K562 (cell line): Measurements from ENCODE around the gene HNF4A. TPM values are rescaled to one million over a fixed set of nuclear protein-coding genes. Genes with fewer than 3 reads are reported as not detected.

ENCODE experiments used
- ATAC-seq: fragments of 200-7000 bp; cut with Tn5 transposase; 3 replicates; pipeline ENCODE4 v1.9.1; 2020; ENCODE audit warnings: moderate library complexity
- BruUV-seq: library from RNA; stranded (reverse); fragments of 400-500 nt; replicated peaks from 2 replicates; lab custom pipeline; 2021; lab: Mats Ljungman, UMichigan
- CTCF ChIA-PET: fragments of 300-600 bp; formaldehyde crosslinking; extraction: SDS; loops from one replicate; lab custom pipeline; 2021; ENCODE audit warnings: low intra/inter-chr PET ratio; lab: Yijun Ruan, JAX
- POLR2A ChIA-PET: fragments of 300-600, 350-650 bp; sonication (Branson Sonifier 250); formaldehyde crosslinking; extraction: SDS; loops from one replicate; lab custom pipeline; 2021; ENCODE audit warnings: antibody characterized with exemption, inconsistent platforms; lab: Yijun Ruan, JAX
- DNase-seq, 4 experiments: peaks; one replicate each; pipeline versions ENCODE4 v3.0.0 to v3.0.0-alpha.2; 2011 to 2018; ENCODE audit warnings: low spot score in 3 of 4, mixed read lengths in 3 of 4; ENCODE audit errors: extremely low read depth in 1 of 4
- FAIRE-seq: peaks from 2 replicates; lab custom pipeline; 2011; peaks lifted over from hg19 to GRCh38; lab: Jason Lieb, UNC
- H2AFZ ChIP-seq: 2 replicates; pipeline ENCODE4 v1.6.0; 2011; ENCODE audit warnings: low read depth, low read length, control low read depth, inconsistent platforms
- H3K27ac ChIP-seq: fragments of 200-600 bp; 3 replicates; pipeline ENCODE4 v1.8.0; 2011; ENCODE audit warnings: low read depth, mild to moderate bottlenecking, control low read depth, inconsistent platforms, low read length, moderate library complexity, mixed read lengths; ENCODE audit errors: extremely low read depth
- H3K27me3 ChIP-seq, 2 experiments: fragments of 300-600 bp in 1 of 2; 2 replicates in 1 of 2; 3 replicates in 1 of 2; pipeline versions ENCODE4 v1.6.0 to v1.8.0; 2011; ENCODE audit warnings: inconsistent platforms in 2 of 2, low read length in 2 of 2, mild to moderate bottlenecking in 1 of 2, mixed read lengths in 1 of 2, moderate library complexity in 1 of 2; ENCODE audit not compliant: control insufficient read depth in 2 of 2, insufficient read depth in 2 of 2
- H3K36me3 ChIP-seq: fragments of 300-600 bp; 3 replicates; pipeline ENCODE4 v1.8.0; 2011; ENCODE audit warnings: mild to moderate bottlenecking, low read length, inconsistent platforms; ENCODE audit not compliant: control insufficient read depth, insufficient read depth
- H3K4me1 ChIP-seq, 2 experiments: fragments of 200-600 bp in 1 of 2; replicated peaks in 1 of 2; 2 replicates in 1 of 2; 3 replicates in 1 of 2; pipeline versions ENCODE4 v1.5.1 to v1.8.0; 2011; ENCODE audit warnings: inconsistent platforms in 2 of 2, low read length in 2 of 2, mild to moderate bottlenecking in 1 of 2, mixed read lengths in 1 of 2, moderate library complexity in 1 of 2; ENCODE audit not compliant: control insufficient read depth in 2 of 2, insufficient read depth in 2 of 2
- H3K4me2 ChIP-seq: 2 replicates; pipeline ENCODE4 v1.6.1; 2011; ENCODE audit warnings: low read length, control low read depth, inconsistent platforms, mixed read lengths; ENCODE audit not compliant: insufficient read depth
- H3K4me3 ChIP-seq: fragments of 200-600 bp; sonication (generic), shearing (Covaris generic); 2 replicates; pipeline ENCODE4 v1.5.1; 2016; ENCODE audit warnings: control low read depth, inconsistent platforms
- H3K79me2 ChIP-seq: fragments of 200-600 bp; 3 replicates; pipeline ENCODE4 v1.8.0; 2011; ENCODE audit warnings: low read length, inconsistent platforms; ENCODE audit not compliant: control insufficient read depth, insufficient read depth
- H3K9ac ChIP-seq, 2 experiments: 2 replicates each; pipeline versions ENCODE4 v1.6.0 to v1.6.1; 2011; ENCODE audit warnings: low read depth in 2 of 2, low read length in 2 of 2, control low read depth in 1 of 2, inconsistent platforms in 1 of 2, mild to moderate bottlenecking in 1 of 2, mixed read lengths in 1 of 2; ENCODE audit not compliant: insufficient read depth in 1 of 2
- H3K9me1 ChIP-seq: one replicate; pipeline ENCODE4 v1.6.0; 2011; ENCODE audit warnings: inconsistent platforms, mild to moderate bottlenecking, low read length, moderate library complexity; ENCODE audit not compliant: control insufficient read depth, insufficient read depth
- H3K9me3 ChIP-seq: replicated peaks from 2 replicates; pipeline ENCODE4 v1.5.1; 2011; ENCODE audit warnings: low read depth, low read length, inconsistent platforms; ENCODE audit not compliant: control insufficient read depth, insufficient read depth
- H4K20me1 ChIP-seq: replicated peaks from 2 replicates; pipeline ENCODE4 v1.6.1; 2011; ENCODE audit warnings: low read length, inconsistent platforms, mixed read lengths; ENCODE audit not compliant: control insufficient read depth, insufficient read depth
- CBFA2T3 ChIP-seq: fragments of 450-650 bp; IDR thresholded peaks from 2 replicates; pipeline ENCODE4 v1.6.1; 2017
- FIP1L1 ChIP-seq: fragments of 200-400 bp; formaldehyde crosslinking; IDR thresholded peaks from 2 replicates; pipeline ENCODE4 v1.6.1; 2018; ENCODE audit warnings: mild to moderate bottlenecking, low read depth, low read length; ENCODE audit not compliant: poor library complexity, severe bottlenecking
- FOXK1 ChIP-seq: sonication (generic); formaldehyde crosslinking; IDR thresholded peaks from 2 replicates; pipeline ENCODE4 v1.8.0; 2022; ENCODE audit warnings: missing genetic modification reagents, mild to moderate bottlenecking, borderline replicate concordance
- GATAD2A ChIP-seq: fragments of 450-650 bp; IDR thresholded peaks from 2 replicates; pipeline ENCODE4 v1.6.1; 2017
- HNRNPL ChIP-seq: fragments of 200-400 bp; formaldehyde crosslinking; IDR thresholded peaks from 2 replicates; pipeline ENCODE4 v1.6.1; 2017; ENCODE audit warnings: low read depth, mild to moderate bottlenecking, low read length
- SIRT6 ChIP-seq: IDR thresholded peaks from one replicate; pipeline ENCODE4 v1.6.1; 2012; ENCODE audit warnings: low read depth, mild to moderate bottlenecking, control low read depth, inconsistent platforms, low read length, moderate library complexity
- TFAM ChIP-seq: fragments of 250-450 bp; sonication (Bioruptor Pico); conservative IDR thresholded peaks from 2 replicates; pipeline ENCODE4 v1.5.0; 2021; ENCODE audit warnings: mild to moderate bottlenecking, moderate library complexity
- ZNF239 ChIP-seq: fragments of 250-450 bp; sonication (Bioruptor Pico); IDR thresholded peaks from 2 replicates; pipeline ENCODE4 v1.4.0; 2020; ENCODE audit warnings: mild to moderate bottlenecking
- WGBS: fragments of 100-300 bp; shearing (Covaris generic); methylation state at CpG from one replicate; pipeline ENCODE4 v1.1.6; 2016; ENCODE audit warnings: low coverage, mixed read lengths; ENCODE audit not compliant: insufficient coverage; ENCODE audit errors: missing lambda C conversion rate; 5-methylcytosine and 5-hydroxymethylcytosine counted together
- in situ Hi-C: fragments of 300-500 bp; cut with MboI; formaldehyde crosslinking; loops from 4 replicates; pipeline ENCODE4 v1.15.0; 2018; ENCODE audit warnings: inconsistent platforms, mixed read lengths
- intact Hi-C: fragments of 100-400 bp; cut with micrococcal nuclease; formaldehyde crosslinking; loops from 2 replicates; pipeline ENCODE4 v1.14.2; 2022
- polyA plus RNA-seq, 8 experiments: library from polyadenylated mRNA; depleted of rRNA in 4 of 8; stranded (reverse) in 5 of 8; unstranded in 3 of 8; fragments of >200 nt; fragmentation: Nextera tagmentation in 2 of 8; fragmentation: Illumina TruSeq in 1 of 8; extraction: Ambion mirVana in 2 of 8; extraction: Trizol in 1 of 8; gene quantifications; 2 replicates each; pipeline versions ENCODE4 v1.2.1 to v1.2.3, GENCODE V29; 2011 to 2014; ENCODE audit warnings: inconsistent platforms in 1 of 8, missing spikeins in 1 of 8
- total RNA-seq, 7 experiments: library from RNA; depleted of rRNA in 6 of 7; stranded (reverse); fragments of >200 nt in 6 of 7; fragmentation: Illumina TruSeq in 2 of 7; extraction: Trizol in 2 of 7; gene quantifications; 2 replicates each; pipeline versions ENCODE4 v1.2.1 to v1.2.3, GENCODE V29; 2011 to 2021; ENCODE audit warnings: low replicate concordance in 1 of 7
- TF ChIP-seq, protein P1 (sequence below): sonication (generic); formaldehyde crosslinking; IDR thresholded peaks from 2 replicates; pipeline ENCODE4 v1.8.0; 2022; ENCODE audit warnings: missing genetic modification reagents, mild to moderate bottlenecking, moderate library complexity, borderline replicate concordance

HNF4A gene
- total and polyA plus RNA-seq, 9 of the 15 experiments (the other 6 are each of a cell fraction or from before 2014, with no cell fraction given), result 0.03 to 0.27 (median 0.08) TPM; not detected in 5

DNA sequence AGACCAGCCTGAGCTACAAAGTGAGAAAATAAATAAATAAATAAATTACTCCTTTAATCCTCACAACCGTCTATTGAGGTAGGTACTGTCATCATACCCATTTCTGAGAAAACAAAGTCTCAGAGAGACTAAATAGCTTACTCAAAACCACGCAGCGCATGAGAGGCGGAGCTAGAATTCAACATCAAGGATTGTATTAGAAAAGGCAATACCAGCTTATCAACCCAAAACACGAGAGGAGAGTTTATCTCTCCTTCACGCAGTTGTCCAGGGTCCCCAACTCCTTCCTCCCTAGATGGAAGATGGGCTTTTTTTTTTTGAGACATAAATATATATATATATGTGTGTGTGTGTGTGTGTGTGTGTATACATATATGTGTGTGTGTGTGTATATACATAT lies 12.2 kb downstream of the HNF4A start:
- ATAC-seq (no peak), DNase-seq (peak in 2 of 4 experiments; percentile 9 to 12), FAIRE-seq (no peak)
- H3K27ac ChIP-seq, result no peak overlapping the region
- no peaks in the 10 kb centered on the region for H3K9me1 ChIP-seq
- H4K20me1 ChIP-seq, result no peaks in the 10 kb centered on the region
- in situ Hi-C loops, result no loop called here
- H3K9me3 ChIP-seq, result no peaks in the 10 kb centered on the region
- intact Hi-C loops, result no loop called here
- 4% methylated on average over 6 of the region's 6 CpGs for WGBS
- no peaks in the 10 kb centered on the region for H3K36me3 ChIP-seq
- H3K4me3 ChIP-seq, result no peak overlapping the region
- ChIA-PET POLR2A (interaction anchor here (0.6 kb wide), 2 partner anchors 104 to 133 kb away, joined by 3 read pairs; no protein-coding TSS in a partner anchor), CTCF (no interaction called here)
- H3K4me1 ChIP-seq, result no peaks in the 10 kb centered on the region; a peak in 1 of 5 replicates
- H3K9ac ChIP-seq, result no peak overlapping the region
- no peak overlapping the region for H3K4me2 ChIP-seq
- peaks cover 0 to 6% of the 10 kb centered on the region in 2 experiments; a peak in 1 of 5 replicates for H3K27me3 ChIP-seq
- H3K79me2 ChIP-seq, result no peaks in the 10 kb centered on the region
- TF ChIP-seq SIRT6 (no peak), CBFA2T3 (0 out of 2 replicates have a peak, but pooled peaks have one; percentile 5), GATAD2A (no peak)
- no TSS peak for BruUV-seq
- H2AFZ ChIP-seq, result no peak overlapping the region

DNA sequence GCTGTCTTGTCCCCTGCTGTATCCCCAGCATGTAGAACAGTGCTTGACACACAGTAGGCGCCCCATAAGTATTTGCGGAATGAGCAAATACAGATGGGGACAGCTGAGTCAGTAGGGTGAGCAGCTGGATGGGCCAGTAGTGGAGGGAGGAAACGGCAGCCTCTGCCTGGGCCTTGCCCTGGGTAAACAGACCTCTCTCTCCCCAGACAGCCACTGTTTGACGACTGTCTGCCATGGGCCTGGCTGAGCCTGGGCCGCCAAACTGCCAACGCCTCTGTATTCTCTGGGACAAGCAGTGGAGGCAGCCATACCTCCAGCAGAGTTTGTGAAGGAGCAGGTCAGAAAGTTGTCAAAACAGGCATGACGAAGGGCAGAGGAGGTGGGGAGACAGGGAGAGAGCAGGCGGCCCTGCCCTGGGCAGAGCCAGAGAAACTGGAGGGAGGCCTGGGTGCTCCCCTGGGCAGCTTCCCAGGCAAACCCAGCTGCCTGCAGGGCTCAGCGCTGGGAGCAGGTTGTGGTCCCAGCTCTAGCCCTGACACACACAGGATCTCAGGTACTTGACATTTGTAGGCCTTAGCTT lies 15.2 kb downstream of the HNF4A start:
- 28% methylated on average over 9 of the region's 9 CpGs for WGBS
- BruUV-seq, result no TSS peak
- CTCF ChIA-PET, result no interaction called here
- POLR2A ChIA-PET, result interaction anchor here (0.6 to 0.7 kb wide), 3 partner anchors 11 to 793 kb away, joined by 3 read pairs; no protein-coding TSS in a partner anchor
- H2AFZ ChIP-seq, result 0 out of 2 replicates have a peak overlapping the region, but pooled peaks have one; percentile 32
- no peak overlapping the region for H3K27ac ChIP-seq
- H4K20me1 ChIP-seq, result no peaks in the 10 kb centered on the region
- no peaks in the 10 kb centered on the region for H3K9me1 ChIP-seq
- H3K79me2 ChIP-seq, result no peaks in the 10 kb centered on the region
- no peak overlapping the region for H3K4me2 ChIP-seq
- H3K4me3 ChIP-seq, result no peak overlapping the region
- FAIRE-seq (no peak), ATAC-seq (no peak)
- H3K9ac ChIP-seq, result peak overlapping the region in 1 of 2 experiments; percentile 22; a peak in 1 of 4 replicates
- peaks cover 4 to 11% of the 10 kb centered on the region in 2 experiments; a peak in 3 of 5 replicates for H3K27me3 ChIP-seq
- TF ChIP-seq ZNF239, result no peak
- TF ChIP-seq, protein P1, sequence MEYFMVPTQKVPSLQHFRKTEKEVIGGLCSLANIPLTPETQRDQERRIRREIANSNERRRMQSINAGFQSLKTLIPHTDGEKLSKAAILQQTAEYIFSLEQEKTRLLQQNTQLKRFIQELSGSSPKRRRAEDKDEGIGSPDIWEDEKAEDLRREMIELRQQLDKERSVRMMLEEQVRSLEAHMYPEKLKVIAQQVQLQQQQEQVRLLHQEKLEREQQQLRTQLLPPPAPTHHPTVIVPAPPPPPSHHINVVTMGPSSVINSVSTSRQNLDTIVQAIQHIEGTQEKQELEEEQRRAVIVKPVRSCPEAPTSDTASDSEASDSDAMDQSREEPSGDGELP, result no peak
- TF ChIP-seq HNRNPL, result no peak
- no peak for TF ChIP-seq FOXK1 (CRISPR knock-in tag)
- TF ChIP-seq FIP1L1, result no peak
- TF ChIP-seq TFAM (CRISPR knock-in tag), result no peak
- TF ChIP-seq, all 486 proteins: peak for 0
- intact Hi-C loops (no loop called here), in situ Hi-C loops (no loop called here)
- Histone ChIP-seq H3K36me3 (no peaks in the 10 kb centered on the region), H3K9me3 (no peaks in the 10 kb centered on the region), H3K4me1 (no peaks in the 10 kb centered on the region; a peak in 1 of 5 replicates)
- DNase-seq, result no peak
